ENCODE measurements around the gene CXXC5. TPM values are rescaled to one million over a fixed set of nuclear protein-coding genes. Genes with fewer than 3 reads are reported as not detected.

Gene CXXC5
- total RNA-seq, 1 experiment from 2014 or later = 97.2 TPM

DNA sequence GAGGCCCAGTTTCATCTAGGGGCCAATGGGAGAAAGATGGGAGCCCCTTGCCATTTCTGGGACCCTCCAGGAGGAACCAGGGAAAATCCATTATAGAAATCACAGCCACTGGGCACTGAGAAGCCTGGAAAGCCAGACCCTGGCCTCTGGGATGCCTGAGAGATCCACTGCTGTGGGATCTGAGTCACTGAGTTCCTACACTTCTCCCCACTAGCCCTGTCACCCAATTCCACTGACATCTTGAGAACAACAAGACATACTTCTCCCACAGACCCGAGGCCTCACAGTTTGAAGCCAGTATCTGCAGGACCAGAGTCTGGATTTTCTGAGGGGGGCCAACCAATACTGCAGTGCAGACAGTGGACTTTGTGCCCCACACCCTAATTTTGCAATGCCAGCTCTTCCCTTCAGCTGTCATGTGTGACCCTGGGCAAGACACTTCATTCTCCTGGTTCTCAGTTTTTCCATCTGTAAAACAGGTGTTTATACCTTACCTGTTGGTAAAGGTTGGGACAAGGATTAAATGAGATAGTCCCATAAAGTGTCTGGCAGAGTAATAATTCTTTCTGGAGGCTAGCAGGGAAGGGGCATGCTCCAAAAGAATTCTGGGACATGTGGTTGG is 46.5 kb downstream of the CXXC5 start:
- H3K27ac Mint-ChIP-seq = no peak overlapping the region
- H3K9me3 Mint-ChIP-seq = no peaks in the 10 kb centered on the region
- no peak for DNase-seq (ENCODE audit: low spot score)
- TF ChIP-seq, protein P1, sequence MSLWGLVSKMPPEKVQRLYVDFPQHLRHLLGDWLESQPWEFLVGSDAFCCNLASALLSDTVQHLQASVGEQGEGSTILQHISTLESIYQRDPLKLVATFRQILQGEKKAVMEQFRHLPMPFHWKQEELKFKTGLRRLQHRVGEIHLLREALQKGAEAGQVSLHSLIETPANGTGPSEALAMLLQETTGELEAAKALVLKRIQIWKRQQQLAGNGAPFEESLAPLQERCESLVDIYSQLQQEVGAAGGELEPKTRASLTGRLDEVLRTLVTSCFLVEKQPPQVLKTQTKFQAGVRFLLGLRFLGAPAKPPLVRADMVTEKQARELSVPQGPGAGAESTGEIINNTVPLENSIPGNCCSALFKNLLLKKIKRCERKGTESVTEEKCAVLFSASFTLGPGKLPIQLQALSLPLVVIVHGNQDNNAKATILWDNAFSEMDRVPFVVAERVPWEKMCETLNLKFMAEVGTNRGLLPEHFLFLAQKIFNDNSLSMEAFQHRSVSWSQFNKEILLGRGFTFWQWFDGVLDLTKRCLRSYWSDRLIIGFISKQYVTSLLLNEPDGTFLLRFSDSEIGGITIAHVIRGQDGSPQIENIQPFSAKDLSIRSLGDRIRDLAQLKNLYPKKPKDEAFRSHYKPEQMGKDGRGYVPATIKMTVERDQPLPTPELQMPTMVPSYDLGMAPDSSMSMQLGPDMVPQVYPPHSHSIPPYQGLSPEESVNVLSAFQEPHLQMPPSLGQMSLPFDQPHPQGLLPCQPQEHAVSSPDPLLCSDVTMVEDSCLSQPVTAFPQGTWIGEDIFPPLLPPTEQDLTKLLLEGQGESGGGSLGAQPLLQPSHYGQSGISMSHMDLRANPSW (CRISPR knock-in tag; conservative IDR thresholded peaks at IDR 0.05; ENCODE audit: low read depth) = no peak
- TF ChIP-seq FOXP1 (CRISPR knock-in tag; IDR thresholded peaks at IDR 0.05; ENCODE audit: borderline replicate concordance) (no peak), ATF1 (CRISPR knock-in tag; IDR thresholded peaks at IDR 0.05) (no peak), ZNF232 (CRISPR knock-in tag; IDR thresholded peaks at IDR 0.05) (no peak), ZNF263 (CRISPR knock-in tag; IDR thresholded peaks at IDR 0.05; ENCODE audit: low read depth) (no peak), EMX1 (CRISPR knock-in tag; IDR thresholded peaks at IDR 0.05) (no peak), ZNF671 (CRISPR knock-in tag; IDR thresholded peaks at IDR 0.05) (no peak), GABPB1 (CRISPR knock-in tag; IDR thresholded peaks at IDR 0.05) (no peak), NR1H2 (CRISPR knock-in tag; IDR thresholded peaks at IDR 0.05) (no peak), TEAD1 (CRISPR knock-in tag; IDR thresholded peaks at IDR 0.05) (no peak)
- TF ChIP-seq, protein P2, sequence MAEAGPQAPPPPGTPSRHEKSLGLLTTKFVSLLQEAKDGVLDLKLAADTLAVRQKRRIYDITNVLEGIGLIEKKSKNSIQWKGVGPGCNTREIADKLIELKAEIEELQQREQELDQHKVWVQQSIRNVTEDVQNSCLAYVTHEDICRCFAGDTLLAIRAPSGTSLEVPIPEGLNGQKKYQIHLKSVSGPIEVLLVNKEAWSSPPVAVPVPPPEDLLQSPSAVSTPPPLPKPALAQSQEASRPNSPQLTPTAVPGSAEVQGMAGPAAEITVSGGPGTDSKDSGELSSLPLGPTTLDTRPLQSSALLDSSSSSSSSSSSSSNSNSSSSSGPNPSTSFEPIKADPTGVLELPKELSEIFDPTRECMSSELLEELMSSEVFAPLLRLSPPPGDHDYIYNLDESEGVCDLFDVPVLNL (CRISPR knock-in tag; IDR thresholded peaks at IDR 0.05; ENCODE audit: borderline replicate concordance, low read depth) = no peak
- TF ChIP-seq, protein P3, sequence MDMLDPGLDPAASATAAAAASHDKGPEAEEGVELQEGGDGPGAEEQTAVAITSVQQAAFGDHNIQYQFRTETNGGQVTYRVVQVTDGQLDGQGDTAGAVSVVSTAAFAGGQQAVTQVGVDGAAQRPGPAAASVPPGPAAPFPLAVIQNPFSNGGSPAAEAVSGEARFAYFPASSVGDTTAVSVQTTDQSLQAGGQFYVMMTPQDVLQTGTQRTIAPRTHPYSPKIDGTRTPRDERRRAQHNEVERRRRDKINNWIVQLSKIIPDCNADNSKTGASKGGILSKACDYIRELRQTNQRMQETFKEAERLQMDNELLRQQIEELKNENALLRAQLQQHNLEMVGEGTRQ (CRISPR knock-in tag; IDR thresholded peaks at IDR 0.05) = no peak
- TF ChIP-seq, protein P4, sequence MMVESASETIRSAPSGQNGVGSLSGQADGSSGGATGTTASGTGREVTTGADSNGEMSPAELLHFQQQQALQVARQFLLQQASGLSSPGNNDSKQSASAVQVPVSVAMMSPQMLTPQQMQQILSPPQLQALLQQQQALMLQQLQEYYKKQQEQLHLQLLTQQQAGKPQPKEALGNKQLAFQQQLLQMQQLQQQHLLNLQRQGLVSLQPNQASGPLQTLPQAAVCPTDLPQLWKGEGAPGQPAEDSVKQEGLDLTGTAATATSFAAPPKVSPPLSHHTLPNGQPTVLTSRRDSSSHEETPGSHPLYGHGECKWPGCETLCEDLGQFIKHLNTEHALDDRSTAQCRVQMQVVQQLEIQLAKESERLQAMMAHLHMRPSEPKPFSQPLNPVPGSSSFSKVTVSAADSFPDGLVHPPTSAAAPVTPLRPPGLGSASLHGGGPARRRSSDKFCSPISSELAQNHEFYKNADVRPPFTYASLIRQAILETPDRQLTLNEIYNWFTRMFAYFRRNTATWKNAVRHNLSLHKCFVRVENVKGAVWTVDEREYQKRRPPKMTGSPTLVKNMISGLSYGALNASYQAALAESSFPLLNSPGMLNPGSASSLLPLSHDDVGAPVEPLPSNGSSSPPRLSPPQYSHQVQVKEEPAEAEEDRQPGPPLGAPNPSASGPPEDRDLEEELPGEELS (CRISPR knock-in tag; IDR thresholded peaks at IDR 0.05) = no peak
- TF ChIP-seq, protein P5, sequence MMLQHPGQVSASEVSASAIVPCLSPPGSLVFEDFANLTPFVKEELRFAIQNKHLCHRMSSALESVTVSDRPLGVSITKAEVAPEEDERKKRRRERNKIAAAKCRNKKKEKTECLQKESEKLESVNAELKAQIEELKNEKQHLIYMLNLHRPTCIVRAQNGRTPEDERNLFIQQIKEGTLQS (CRISPR knock-in tag; conservative IDR thresholded peaks at IDR 0.05) = no peak
- TF ChIP-seq, protein P6, sequence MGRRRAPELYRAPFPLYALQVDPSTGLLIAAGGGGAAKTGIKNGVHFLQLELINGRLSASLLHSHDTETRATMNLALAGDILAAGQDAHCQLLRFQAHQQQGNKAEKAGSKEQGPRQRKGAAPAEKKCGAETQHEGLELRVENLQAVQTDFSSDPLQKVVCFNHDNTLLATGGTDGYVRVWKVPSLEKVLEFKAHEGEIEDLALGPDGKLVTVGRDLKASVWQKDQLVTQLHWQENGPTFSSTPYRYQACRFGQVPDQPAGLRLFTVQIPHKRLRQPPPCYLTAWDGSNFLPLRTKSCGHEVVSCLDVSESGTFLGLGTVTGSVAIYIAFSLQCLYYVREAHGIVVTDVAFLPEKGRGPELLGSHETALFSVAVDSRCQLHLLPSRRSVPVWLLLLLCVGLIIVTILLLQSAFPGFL (CRISPR knock-in tag; IDR thresholded peaks at IDR 0.05; ENCODE audit: borderline replicate concordance) = no peak
- TF ChIP-seq, protein P7, sequence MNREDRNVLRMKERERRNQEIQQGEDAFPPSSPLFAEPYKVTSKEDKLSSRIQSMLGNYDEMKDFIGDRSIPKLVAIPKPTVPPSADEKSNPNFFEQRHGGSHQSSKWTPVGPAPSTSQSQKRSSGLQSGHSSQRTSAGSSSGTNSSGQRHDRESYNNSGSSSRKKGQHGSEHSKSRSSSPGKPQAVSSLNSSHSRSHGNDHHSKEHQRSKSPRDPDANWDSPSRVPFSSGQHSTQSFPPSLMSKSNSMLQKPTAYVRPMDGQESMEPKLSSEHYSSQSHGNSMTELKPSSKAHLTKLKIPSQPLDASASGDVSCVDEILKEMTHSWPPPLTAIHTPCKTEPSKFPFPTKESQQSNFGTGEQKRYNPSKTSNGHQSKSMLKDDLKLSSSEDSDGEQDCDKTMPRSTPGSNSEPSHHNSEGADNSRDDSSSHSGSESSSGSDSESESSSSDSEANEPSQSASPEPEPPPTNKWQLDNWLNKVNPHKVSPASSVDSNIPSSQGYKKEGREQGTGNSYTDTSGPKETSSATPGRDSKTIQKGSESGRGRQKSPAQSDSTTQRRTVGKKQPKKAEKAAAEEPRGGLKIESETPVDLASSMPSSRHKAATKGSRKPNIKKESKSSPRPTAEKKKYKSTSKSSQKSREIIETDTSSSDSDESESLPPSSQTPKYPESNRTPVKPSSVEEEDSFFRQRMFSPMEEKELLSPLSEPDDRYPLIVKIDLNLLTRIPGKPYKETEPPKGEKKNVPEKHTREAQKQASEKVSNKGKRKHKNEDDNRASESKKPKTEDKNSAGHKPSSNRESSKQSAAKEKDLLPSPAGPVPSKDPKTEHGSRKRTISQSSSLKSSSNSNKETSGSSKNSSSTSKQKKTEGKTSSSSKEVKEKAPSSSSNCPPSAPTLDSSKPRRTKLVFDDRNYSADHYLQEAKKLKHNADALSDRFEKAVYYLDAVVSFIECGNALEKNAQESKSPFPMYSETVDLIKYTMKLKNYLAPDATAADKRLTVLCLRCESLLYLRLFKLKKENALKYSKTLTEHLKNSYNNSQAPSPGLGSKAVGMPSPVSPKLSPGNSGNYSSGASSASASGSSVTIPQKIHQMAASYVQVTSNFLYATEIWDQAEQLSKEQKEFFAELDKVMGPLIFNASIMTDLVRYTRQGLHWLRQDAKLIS (CRISPR knock-in tag; IDR thresholded peaks at IDR 0.05; ENCODE audit: borderline replicate concordance) = no peak
- TF ChIP-seq, protein P8, sequence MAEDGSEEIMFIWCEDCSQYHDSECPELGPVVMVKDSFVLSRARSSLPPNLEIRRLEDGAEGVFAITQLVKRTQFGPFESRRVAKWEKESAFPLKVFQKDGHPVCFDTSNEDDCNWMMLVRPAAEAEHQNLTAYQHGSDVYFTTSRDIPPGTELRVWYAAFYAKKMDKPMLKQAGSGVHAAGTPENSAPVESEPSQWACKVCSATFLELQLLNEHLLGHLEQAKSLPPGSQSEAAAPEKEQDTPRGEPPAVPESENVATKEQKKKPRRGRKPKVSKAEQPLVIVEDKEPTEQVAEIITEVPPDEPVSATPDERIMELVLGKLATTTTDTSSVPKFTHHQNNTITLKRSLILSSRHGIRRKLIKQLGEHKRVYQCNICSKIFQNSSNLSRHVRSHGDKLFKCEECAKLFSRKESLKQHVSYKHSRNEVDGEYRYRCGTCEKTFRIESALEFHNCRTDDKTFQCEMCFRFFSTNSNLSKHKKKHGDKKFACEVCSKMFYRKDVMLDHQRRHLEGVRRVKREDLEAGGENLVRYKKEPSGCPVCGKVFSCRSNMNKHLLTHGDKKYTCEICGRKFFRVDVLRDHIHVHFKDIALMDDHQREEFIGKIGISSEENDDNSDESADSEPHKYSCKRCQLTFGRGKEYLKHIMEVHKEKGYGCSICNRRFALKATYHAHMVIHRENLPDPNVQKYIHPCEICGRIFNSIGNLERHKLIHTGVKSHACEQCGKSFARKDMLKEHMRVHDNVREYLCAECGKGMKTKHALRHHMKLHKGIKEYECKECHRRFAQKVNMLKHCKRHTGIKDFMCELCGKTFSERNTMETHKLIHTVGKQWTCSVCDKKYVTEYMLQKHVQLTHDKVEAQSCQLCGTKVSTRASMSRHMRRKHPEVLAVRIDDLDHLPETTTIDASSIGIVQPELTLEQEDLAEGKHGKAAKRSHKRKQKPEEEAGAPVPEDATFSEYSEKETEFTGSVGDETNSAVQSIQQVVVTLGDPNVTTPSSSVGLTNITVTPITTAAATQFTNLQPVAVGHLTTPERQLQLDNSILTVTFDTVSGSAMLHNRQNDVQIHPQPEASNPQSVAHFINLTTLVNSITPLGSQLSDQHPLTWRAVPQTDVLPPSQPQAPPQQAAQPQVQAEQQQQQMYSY (CRISPR knock-in tag; IDR thresholded peaks at IDR 0.05) = no peak
- ChIA-PET POLR2A (no interaction called here), CTCF (interaction anchor here (0.5 to 7.9 kb wide), 2 partner anchors 47 to 69 kb away, joined by 3 to 77 read pairs; partner anchors contain the start of gene CXXC5)
- peaks cover 40% of the 10 kb centered on the region for H3K27me3 Mint-ChIP-seq (ENCODE audit: low read depth)
- H3K36me3 Mint-ChIP-seq = no peaks in the 10 kb centered on the region
- no peak for ATAC-seq
- no peak overlapping the region for H3K4me3 Mint-ChIP-seq
- H3K4me1 Mint-ChIP-seq = peaks cover 55% of the 10 kb centered on the region
